LoVo (cell line): ENCODE measurements around the gene LMF1.
"Not testable (repeated sequence)": the region's sequence is repeated elsewhere in the genome, so short reads cannot be mapped to it uniquely, and the experiment has no call there.

Source experiments
- DNase-seq: peaks from one replicate; pipeline ENCODE4 v3.0.0-alpha.2; 2016; ENCODE audit warnings: low spot score

Gene LMF1

DNA sequence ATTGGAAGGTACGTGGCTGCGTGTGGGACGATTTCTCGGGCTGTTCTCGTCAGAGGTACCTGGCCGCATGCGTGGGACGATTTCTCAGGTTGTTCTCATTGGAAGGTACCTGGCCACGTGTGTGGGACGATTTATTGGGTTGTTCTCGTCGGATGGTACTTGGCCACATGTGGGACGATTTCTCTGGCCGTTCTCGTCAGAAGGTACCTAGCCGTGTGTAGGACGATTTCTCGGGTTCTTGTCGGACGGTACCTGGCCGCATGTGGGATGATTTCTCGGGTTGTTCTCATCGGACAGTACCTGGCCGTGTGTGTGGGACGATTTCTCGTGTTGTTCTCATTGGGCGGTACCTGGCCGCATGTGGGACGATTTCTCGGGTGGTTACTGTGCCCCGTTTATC is 120.1 kb downstream of the LMF1 start:
- no peak for DNase-seq

DNA sequence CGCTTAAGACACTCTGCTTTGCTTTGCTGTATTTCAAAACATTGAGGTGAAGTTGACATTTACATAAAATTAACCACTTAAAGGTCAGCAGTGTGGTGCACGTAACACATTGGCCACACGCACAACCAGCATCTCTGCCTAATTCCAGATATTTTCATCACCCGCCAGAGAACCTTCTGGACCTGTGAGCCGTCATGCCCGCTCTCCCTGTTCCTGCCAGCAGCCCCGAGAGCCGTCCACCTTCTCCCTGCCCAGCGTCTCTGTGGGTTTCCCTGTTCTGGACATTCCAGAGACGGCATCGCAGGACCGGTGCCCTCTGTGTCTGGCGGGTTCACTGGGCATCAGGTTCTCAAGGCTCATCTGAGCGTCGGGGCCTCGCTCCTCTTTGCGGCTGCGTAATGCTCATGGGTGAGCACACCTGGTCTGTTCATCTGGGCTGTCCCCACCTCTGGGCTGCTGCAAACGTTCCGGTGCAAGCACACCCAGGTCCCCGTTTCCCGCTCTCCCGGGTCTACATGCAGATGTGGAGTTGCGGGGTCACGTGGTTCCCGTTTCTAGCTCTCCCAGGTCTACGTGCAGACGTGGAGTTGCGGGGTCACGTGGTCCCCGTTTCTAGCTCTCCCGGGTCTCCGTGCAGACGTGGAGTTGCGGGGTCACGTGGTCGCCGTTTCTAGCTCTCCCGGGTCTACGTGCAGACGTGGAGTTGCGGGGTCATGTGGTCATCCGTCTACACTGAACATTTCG is 122.1 kb downstream of the LMF1 start:
- DNase-seq: no peak

DNA sequence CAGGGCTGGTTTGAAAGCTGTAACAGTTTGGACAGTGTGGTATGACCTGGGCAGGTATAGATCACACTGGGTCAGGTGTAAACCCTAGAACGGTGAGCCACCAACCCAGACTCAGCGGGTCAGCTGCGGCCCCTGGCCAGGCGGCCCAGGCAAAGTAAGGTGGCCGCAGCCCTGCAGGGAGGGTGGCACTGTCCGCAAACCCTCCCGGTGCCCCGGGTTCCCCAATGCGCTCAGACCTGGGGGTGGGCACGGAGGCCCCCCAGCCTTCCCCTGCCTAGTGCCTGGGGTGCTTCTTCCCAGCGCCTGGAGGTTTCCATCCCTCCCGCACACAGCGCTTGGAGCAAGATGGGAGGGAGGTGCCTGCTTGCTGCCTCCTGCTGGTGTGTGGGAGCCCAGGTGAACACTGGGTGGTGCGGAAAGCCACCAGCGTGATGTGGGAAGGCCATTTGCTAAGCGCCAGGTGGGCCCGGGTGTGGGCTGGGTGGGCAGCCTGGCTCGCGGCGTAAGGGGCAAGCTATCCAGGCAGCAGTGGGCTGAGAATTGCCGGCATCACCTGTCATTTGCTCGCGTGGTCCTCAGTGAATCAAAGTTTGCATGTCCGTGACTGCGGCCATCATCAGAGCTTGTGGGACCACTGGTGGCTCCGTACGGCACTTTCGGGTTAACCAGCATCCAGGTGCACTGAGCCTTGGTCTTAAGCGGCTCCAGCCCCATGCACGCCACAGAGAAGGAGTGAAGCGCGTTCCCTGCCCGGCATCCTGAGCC is 122.9 kb downstream of the LMF1 start:
- no peak for DNase-seq

DNA sequence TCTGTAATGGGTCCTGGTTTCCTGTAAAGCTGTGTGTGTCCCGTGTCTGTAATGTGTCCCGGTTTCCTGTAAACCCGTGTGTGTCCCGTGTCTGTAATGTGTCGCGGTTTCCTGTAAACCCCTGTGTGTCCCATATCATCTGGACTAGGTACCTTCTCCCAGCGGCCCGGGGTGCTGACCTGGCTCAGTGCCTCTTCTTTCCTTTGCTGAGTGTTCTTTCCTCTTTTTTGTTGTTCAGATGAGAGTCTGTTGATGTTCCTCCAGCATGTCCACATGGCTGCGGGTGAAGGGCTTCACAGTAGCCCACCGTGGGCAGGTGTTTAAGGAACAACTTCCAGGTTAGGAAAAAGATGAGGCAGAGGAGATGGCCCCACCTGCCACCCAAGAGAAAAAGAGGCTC is 123.6 kb downstream of the LMF1 start:
- DNase-seq: no peak

DNA sequence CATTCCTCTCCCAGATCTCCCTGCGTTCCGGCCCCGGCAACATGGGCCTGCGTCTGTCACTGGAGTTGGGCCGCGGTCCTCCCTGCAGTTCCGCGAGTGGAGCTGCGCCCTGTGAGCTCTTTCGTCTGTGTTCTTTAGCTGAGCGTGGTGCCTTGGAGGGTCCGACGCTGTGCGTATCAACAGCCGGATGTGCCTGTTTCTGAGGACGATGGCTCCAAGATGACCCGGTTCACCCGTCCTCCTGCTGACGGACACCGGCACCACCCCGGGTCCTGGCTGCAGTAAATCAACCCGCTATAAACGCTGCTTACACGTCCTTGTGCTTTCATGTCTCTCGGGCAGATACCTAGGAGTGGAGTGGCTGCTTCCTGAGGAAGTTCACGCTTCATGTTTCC is 125.4 kb downstream of the LMF1 start:
- DNase-seq: no peak

DNA sequence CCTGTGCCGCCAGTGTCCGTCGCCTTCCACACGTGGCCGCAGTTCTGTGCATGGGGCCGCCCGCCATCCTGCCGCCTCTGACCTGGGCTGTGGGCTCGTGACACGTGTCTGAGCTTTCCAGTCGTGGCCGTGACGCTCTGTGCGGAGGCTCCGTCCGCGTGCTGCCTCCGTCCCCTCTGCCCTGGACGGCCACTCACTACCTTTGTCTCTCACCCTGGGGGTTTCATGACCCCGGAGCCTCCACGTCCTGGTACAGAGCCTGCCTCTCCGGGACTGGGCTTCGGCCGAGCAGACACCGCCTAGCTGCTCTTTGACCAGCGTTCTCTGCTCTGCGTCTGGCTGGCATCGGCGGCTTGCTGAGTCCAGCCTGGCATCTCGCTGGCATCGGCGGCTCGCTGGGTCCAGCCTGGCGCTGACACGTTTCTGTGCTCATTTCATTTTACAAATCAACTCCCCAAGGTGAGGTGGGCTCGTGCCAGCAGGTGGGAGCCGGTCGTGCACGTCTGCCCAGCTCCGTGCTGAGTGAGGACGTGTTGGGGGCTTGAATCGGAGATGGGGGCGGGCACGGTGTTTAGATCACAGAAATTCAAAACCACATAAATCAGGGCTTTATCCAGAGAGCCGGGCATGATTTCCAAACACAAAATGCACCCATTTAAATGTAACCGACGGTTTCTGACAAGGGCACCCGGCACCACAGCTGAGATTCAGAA is 126.0 kb downstream of the LMF1 start:
- no peak for DNase-seq

DNA sequence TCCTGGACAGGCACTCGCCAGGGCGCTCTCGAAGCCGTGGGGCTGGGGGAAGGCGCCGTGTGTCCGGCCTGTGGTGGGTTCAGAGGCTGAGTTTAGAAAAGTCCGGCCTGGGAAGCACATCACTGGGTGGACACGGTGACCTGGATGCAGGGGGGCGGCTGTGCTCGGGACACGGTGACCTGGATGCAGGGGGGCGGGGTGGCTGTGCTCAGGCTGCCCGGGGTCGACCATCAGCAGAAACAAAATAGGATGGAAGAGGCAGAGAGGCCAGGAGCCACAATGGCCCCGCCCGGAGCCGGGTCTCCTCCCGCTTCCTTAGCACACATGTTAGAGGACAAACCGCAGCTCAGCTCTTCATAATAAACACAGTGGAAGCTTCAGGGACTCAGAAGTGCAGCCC is 127.0 kb downstream of the LMF1 start:
- DNase-seq: no peak

DNA sequence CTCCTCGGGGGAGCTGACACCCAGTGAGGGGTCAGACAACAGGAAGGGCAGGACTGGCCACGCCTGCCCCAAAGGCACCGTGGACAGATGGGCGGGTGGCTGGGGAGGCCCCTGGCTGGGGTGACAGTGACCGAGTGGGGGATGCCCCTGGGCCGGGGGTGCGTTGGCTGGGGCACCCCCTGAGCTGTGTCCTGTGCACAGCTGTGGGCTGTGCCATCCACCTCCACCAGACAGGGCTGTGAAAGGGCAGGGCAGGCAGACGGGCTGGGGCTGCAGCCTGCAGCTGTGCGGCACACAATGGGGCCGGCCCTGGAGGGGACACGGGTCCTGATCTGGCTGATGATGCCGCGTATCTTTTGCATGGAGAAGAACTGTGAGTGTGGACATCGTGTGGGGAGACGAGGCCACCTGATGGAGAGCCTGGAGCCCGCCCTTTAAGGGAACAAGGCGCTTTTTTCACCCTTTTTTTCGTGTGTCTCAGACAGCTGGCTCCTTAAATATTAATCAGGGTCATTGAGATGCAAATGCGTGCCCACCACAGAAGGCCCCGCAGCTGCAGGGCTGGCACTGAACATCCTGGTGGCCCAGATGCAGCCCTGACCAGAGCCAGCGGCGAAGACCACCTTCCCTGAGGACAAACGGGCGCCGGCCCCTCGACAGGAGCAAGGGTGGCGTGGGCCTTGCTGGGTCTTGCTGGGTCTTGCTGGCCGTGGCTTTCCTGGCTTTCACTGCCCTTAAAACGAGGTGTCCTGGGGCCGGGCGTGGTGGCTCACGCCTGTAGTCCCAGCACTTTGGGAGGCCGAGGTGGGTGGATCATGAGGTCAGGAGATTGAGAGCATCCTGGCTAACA is 127.8 kb downstream of the LMF1 start:
- no peak for DNase-seq

DNA sequence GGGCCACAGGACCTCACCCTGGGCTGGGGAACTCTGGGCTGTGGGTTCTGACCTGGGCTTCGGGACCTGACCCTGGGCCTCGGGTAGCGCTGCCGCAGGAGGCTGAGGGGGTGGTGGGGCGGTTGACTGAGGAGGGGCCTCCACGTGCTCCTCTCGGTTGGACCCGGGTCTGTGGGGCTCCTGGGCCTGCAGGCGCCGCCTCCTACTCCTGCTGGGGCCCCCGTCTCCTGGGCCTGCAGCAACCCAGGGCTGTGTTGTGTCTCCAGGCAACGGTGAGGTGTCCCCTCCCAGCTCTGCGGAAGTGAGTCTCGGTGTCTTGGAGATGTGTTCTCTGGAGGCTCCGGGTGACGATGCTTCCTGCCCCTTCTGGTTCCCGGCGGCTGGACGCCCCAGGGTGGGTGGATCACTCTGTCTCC is 128.7 kb downstream of the LMF1 start:
- no peak for DNase-seq

DNA sequence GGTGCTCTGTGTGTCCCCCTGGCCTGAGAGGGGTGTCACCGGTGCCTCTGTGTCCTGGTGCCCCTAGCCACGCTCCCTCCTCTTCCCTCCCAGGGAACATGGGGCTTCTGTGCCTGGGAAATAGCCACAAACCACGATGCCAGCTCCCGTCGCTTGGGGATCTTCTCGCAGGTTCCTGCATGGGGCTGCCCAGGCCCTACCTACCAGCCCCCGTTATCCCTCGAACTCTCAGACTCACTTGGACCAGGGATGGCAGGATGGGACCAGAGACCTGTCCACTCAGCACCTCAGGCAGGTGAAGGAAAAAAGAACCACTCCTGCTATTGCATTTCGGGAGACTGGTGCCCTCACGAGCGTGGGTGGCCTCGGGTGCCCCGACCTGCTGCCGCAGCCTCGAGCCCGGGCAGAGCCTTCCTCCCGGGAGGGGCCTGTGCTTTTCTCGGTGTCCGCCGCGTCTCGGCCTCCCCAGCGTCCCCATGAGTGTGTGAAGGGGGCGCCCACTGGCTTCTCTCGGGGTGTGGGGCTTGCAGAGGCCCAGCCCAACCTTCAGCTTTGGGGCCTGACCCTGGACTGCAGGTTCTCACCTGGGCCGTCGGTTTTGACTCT is 129.2 kb downstream of the LMF1 start:
- no peak for DNase-seq

DNA sequence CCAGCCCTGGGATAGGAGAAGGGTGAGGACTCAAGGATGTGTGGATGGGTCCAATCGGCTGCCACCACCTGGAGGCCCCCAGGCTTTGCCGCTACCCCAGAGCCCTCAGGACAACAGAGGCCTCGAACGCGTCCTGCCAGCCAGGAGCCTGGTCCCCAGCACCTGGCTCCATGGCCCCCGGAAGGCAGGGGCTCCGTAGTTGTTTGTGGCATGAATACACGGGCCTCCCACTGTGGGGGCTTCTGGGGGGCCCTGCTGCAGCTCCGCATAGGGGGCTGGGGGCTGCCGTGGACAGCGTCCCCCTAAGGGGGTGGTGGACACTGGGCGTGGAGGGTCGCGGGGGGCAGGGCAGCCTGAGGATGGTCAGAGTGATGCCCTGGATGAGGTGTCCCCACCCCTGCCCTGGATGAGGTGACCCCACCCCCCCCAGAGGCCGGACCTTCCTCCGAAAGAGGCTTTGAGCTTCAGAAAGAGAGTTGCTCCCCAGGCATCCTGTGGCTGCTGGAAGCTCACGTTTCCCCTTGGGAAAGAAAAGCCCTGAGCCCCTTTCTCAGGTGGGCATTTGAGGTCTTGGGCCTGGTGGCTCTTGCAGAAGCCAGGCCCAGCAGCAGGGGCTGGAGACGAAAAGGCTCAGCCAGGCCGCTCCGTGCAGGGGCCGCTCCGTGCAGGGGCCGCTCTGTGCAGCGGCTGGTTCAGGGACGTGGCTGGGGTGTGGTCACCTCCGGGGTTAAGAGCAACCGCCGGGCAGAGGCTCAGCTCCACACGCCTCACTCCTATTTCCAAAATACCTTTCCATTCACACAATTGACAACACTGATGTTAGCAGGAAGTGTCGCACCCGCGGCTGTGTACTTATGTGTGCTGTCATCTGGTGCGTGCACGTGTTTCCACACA is 130.0 kb downstream of the LMF1 start:
- DNase-seq: no peak

DNA sequence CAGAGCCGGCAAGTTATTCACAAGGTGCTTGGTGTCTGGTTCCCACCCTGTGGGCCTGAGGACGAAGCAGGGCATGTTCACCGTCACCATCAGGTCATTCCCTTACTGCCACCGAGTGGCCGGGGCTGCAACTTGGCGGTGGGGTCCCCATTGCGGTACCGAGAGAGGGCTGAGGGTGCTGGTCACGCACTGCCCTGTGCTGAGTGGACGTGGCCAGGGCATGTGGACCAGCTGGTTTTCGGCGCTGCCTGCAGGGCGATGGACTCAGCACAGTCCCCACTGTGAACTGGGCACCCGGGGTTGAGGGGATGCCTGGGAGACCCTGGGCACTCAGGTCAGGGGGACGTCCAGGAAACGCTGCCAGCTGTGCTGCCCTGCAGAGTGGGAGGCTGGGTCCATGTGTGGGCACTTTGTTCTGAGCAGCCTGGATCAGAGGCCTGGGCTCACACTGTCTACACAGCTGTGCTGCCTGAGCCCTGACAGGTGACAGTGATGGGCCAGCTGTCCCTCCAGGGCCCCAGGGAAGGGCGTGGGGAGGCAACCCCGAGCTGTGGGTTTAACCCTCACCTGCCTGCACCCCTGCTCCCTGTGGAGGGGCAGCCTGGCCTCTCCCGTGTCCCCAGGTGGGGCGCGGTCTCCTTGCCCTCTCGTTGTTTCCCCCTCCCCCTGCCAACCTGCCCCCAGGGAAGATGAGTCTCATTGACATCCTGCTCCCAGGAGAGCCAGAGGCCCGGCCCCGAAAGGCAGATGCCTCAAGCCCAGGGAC is 131.0 kb downstream of the LMF1 start:
- no peak for DNase-seq

DNA sequence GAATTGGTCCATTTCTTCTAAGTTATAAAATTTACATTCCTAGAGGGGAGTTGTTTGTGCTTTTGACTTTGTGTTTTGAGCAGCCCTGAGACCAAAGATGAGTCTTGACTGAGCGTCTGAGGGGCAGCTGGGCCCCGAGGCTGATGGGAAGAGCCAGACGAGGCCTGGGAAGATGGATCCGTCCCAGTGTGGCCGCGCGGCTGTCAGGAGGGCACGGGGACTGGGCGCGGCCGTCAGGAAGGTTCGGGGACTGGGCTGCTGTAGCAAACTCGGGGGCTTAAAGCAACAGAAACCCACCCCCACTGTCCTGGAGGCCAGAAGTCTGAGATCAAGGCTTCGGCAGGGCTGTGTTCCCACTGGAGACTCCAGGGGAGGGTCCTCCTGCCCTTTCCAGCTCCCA is 132.0 kb downstream of the LMF1 start:
- DNase-seq: no peak

DNA sequence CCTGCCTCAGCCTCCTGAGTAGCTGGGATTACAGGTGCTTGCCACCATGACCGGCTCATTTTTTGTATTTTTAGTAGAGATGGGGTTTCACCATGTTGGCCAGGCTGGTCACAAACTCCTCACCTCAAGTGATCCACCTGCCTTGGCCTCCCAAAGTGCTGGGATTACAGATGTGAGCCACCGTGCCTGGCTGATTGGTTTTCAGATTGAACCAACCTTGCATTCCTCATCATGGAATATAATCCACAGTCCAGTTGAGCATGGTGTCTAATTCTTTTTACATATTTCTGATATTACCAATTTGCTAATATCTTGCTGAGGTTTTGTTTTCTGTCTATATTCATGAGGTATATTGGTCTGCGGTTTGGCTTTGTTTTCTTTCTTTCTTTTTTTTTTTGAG is 134.0 kb downstream of the LMF1 start:
- not testable (repeated sequence) for DNase-seq

DNA sequence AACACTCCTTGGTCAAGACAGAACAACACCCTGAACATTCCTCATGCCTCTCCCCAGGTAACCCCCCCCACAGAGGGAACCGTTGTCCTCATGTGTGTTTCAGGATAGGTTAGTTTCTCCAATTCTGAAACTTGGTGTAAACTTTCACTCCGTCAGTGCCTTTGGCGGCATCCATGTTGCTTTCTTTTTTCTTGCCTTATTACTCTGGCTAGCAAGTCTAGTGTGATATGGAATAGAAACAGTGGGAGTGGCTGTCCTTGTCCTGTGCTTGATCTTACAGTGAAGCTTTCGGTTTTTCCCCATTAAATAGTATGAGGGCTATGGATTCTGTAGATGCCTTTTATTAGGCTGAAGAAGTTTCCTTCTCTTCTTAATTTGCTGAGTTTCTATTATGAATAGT is 134.6 kb downstream of the LMF1 start:
- DNase-seq: no peak

DNA sequence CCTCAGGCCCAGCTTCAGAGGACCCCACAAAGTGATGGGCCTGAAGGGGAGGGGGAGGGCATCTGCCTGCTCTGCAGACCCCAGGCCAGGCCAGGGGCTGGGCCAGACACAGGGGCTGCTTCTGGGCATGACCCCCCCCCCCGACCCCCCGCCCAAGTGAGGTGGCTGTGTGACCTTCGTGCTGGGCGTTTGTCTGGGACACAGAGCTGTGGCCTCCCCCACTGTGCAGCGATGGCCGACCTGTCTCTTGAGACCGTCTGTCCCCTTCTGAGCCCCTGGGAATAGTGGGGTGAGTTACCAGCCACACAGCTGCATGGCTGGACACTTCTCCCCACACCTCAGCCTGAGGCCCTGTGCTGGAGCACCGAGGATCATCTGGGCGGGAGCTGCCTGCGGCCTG is 135.4 kb downstream of the LMF1 start:
- no peak for DNase-seq

DNA sequence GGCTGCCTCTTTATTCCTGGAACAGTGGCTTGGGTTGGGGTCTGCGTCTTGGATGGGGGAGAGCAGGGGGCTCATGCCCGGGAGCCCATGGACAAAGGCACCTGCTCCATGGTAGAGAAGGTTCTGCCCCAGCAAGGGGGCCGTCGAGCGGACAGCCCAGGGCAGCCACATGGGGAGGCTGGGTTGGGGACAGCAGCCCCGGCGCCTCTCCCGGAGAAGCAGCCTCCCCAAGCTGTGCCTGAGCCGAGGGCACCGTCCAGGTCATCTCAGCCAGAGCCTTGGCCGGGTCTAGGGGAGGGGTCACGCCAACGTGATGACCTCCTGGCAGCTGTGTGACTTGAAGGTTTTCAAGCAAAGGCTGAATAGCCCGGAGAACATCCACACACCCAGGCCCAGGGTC is 137.4 kb downstream of the LMF1 start:
- DNase-seq: no peak

DNA sequence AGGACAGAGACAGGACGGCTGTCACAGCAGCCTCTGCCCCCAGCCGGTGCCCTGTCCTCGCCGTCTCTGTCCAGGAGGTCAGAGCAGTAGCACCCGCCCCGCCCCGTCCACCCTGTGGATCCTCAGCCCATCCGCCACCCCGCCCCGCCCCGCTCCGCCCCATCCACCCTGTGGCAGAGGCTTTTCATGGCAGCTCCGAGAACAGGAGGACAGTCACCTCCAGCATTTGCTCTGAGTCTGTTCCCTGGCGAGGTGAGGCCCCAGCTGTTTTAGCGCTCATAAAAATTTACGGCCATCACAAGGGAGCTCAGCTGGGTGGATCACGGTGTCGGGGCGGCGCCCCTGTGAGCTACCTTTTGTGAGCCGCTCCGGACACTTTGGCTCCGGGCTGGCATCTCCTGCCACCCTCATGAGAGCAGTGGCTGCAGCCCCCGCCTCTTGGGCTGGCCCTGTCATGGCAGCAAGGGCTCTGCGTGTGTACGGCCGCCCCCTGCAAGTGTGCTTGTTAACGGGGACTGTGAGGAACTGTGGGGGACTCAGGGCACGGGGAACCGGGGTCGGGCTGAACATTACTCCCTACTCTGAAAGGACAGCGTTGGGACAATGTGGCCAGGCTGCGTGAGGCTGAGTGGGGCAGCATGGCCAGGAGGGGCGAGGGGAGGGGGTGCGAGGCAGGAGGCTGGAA is 138.0 kb downstream of the LMF1 start:
- peak; percentile 14 for DNase-seq
